SU-DHL-6 (cell line): Measurements from ENCODE around the gene TRMT112.

ENCODE experiments used
- EZH2phosphoT487 ChIP-seq: fragments of 200-600 bp; sonication (generic), shearing (Covaris generic); conservative IDR thresholded peaks from 2 replicates; pipeline ENCODE4 v1.6.1; 2018; ENCODE audit warnings: mild to moderate bottlenecking, antibody characterized with exemption, low read length, moderate library complexity, mixed read lengths
- TF ChIP-seq, protein P1 (sequence below): fragments of 200-600 bp; sonication (generic); IDR thresholded peaks from one replicate; pipeline ENCODE4 v1.5.1; 2017; ENCODE audit warnings: antibody characterized with exemption, mild to moderate bottlenecking, low read length, moderate library complexity; ENCODE audit not compliant: insufficient read depth, poor library complexity, severe bottlenecking

DNA sequence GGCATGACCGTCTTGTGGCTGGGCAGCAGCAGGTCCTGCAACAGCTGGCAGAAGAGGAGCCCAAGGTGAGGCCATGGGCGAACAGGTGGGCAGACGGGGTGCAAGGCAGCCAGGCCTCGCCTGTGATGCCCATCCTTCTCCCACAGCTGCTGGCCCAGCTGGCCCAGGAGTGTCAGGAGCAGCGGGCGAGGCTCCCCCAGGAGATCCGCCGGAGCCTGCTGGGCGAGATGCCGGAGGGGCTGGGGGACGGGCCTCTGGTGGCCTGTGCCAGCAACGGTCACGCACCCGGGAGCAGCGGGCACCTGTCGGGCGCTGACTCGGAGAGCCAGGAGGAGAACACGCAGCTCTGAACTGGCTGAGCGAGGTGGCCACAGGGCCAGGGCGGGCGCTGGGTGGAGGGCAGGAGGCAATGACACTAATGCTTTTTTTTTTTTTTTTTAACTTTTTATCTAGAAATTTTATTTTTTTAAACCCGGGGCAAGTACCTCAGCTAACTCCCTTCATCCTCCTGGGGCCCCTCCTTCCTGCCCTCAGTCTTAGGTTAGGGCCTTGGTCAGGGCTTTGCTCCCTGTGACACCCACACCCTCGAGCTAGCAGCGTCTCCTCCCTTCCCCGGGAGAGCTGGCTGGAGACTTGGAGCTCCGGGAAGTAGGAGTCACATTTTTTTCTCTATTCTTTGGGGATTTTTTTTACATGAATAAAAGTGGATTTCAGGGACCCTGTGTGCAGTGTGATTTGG, 50.0 kb downstream of the TRMT112 start:
- TF ChIP-seq, protein P1, sequence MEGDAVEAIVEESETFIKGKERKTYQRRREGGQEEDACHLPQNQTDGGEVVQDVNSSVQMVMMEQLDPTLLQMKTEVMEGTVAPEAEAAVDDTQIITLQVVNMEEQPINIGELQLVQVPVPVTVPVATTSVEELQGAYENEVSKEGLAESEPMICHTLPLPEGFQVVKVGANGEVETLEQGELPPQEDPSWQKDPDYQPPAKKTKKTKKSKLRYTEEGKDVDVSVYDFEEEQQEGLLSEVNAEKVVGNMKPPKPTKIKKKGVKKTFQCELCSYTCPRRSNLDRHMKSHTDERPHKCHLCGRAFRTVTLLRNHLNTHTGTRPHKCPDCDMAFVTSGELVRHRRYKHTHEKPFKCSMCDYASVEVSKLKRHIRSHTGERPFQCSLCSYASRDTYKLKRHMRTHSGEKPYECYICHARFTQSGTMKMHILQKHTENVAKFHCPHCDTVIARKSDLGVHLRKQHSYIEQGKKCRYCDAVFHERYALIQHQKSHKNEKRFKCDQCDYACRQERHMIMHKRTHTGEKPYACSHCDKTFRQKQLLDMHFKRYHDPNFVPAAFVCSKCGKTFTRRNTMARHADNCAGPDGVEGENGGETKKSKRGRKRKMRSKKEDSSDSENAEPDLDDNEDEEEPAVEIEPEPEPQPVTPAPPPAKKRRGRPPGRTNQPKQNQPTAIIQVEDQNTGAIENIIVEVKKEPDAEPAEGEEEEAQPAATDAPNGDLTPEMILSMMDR: no peak
- TF ChIP-seq EZH2phosphoT487: no peak
